Measurements from ENCODE around the gene SLC50A1. TPM values are rescaled to one million over a fixed set of nuclear protein-coding genes. Genes with fewer than 3 reads are reported as not detected.
"Not testable (repeated sequence)": the region's sequence is repeated elsewhere in the genome, so short reads cannot be mapped to it uniquely, and the experiment has no call there.

SLC50A1 gene
- total RNA-seq, 4 donors from 2014 or later = 5.7 to 33.9 (median 14.9) TPM

DNA sequence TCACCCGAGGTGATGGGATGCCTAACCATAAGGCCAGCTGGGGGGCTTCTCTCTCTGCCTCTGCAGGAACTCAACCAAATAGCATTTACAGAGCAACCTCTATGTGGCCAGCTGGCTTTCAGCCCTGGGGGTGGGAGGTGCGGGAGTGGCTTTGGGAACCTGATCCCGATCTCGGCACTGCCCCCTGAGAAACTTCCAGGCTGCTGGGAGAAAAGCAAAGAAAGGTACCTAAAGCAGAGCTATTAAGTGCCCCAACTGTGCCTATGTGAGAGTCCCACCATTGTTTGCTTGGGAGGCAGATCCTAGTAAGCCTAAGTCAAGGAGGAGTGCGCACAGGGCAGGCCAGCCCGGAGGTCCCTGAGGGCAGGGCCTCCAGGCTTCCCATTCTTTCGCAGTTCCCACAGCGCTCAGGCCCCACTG is 30.4 kb downstream of the SLC50A1 start:
- WGBS, 2 donors = 43 to 48% methylated on average over 7 to 8 of the region's 8 CpGs
- DNase-seq (ENCODE audit: low spot score in 2 of 2) = no peak
- peaks cover 0 to 27% (median 0%) of the 10 kb centered on the region in 3 donors for H3K36me3 ChIP-seq
- H3K4me3 ChIP-seq = no peak overlapping the region
- peak overlapping the region in 1 of 4 donors; percentile 71 for H3K27ac ChIP-seq
- H3K4me1 ChIP-seq = peaks cover 0 to 24% (median 14%) of the 10 kb centered on the region in 4 donors
- H3K27me3 ChIP-seq = no peaks in the 10 kb centered on the region
- TF ChIP-seq, protein P1, sequence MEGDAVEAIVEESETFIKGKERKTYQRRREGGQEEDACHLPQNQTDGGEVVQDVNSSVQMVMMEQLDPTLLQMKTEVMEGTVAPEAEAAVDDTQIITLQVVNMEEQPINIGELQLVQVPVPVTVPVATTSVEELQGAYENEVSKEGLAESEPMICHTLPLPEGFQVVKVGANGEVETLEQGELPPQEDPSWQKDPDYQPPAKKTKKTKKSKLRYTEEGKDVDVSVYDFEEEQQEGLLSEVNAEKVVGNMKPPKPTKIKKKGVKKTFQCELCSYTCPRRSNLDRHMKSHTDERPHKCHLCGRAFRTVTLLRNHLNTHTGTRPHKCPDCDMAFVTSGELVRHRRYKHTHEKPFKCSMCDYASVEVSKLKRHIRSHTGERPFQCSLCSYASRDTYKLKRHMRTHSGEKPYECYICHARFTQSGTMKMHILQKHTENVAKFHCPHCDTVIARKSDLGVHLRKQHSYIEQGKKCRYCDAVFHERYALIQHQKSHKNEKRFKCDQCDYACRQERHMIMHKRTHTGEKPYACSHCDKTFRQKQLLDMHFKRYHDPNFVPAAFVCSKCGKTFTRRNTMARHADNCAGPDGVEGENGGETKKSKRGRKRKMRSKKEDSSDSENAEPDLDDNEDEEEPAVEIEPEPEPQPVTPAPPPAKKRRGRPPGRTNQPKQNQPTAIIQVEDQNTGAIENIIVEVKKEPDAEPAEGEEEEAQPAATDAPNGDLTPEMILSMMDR (IDR thresholded peaks at IDR 0.05) = no peak
- TF ChIP-seq EP300 (IDR thresholded peaks at IDR 0.05) = no peak
- no peak for TF ChIP-seq POLR2A (IDR thresholded peaks at IDR 0.05)
- no peaks in the 10 kb centered on the region for H3K9me3 ChIP-seq

DNA sequence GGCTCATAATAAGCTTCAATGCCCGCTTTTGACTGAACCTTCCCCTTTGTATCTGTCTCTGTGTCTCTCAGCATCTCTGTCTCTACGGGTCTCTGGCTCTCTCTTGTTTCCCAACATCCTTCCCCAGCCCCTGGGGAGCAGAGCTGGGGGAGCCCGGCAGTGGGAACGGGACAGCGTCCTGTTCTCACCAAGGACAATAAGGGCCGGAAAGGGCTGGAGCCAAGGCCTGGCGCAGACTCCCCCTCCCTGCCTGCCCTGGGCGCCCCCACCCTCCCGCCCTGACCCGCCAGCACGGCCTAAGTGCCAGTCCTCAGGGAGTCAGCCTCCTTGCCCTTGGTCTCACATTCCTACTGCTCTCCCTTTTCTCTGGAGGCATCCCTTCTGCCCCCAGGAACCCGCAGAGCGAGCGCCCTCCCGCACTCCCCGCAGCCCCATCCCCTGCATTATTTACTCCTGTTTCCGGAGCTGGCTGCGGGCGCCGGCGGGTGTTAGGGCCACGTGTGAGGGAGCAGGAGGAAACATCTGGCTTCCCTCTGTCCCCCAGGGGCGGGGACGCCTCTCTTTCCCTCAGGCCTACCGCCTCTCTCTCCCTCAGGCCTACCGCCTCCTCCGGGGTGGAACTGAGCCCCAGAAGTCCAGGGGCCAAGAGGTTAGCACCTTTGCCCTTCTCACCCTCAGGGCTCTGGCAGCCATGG is 31.0 kb downstream of the SLC50A1 start:
- no peak for DNase-seq (ENCODE audit: low spot score in 2 of 2)
- peaks cover 0 to 24% (median 14%) of the 10 kb centered on the region in 4 donors for H3K4me1 ChIP-seq
- no peak overlapping the region for H3K4me3 ChIP-seq
- 10 to 12% methylated on average over 24 to 27 of the region's 27 CpGs for WGBS, 2 donors
- no peaks in the 10 kb centered on the region for H3K9me3 ChIP-seq
- H3K27ac ChIP-seq = peak overlapping the region in 2 of 4 donors; percentile 65 to 71
- no peaks in the 10 kb centered on the region for H3K27me3 ChIP-seq
- TF ChIP-seq POLR2A (IDR thresholded peaks at IDR 0.05) (no peak), EP300 (IDR thresholded peaks at IDR 0.05) (peak in 1 of 2 donors; percentile 25)
- peaks cover 0 to 27% (median 0%) of the 10 kb centered on the region in 3 donors for H3K36me3 ChIP-seq

DNA sequence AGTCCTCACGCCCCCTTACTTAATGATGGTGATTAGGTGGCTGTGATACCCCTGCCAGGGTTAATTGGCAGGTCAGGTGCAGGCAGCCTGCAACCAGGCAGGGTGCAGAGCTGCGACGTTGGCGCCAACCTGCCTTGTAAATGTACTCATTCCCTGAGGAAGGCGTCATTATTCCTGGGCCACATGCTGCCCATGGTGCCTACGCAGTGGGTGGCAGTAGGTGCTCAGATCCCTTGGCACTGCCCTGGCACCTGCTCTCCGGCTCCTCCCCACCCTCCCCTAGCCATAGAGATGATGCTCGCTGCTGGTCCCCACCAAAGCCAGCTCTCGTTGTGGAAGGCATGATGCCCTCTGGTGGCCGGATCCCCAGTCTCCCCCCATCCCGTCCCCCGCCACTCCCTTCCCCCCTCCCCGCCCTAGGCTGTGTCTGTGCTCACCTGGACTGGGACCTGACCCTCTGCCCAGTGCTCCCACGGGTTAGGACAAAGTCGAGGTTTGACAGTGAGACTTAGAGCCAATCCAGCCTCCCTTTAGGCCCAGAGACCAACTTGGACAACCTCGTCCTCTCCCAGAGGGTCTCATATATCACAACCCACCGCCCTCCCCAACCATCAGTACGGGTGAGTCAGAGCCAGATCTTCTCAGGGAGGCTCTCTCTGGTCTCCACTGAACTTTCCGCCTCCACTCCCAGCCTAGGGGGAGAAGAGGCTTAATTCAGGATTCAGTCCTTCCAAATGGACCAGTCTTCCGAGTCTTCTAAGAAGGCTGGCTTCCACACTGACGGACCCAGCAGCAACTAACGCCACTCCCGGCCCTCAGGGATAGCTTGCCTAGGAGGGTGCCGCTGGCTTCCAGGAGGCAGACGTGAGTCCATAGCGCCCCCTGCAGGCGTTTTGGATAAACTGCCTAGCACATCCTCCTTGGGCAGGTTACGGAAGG is 31.8 kb downstream of the SLC50A1 start:
- Histone ChIP-seq H3K4me1 (peaks cover 0 to 32% (median 20%) of the 10 kb centered on the region in 4 donors), H3K4me3 (no peak overlapping the region), H3K36me3 (peaks cover 0 to 27% (median 0%) of the 10 kb centered on the region in 3 donors), H3K9me3 (no peaks in the 10 kb centered on the region), H3K27ac (peak overlapping the region in 2 of 4 donors; percentile 65 to 71), H3K27me3 (no peaks in the 10 kb centered on the region)
- peak in 1 of 2 donors; percentile 32 for TF ChIP-seq EP300 (IDR thresholded peaks at IDR 0.05)
- no peak for TF ChIP-seq POLR2A (IDR thresholded peaks at IDR 0.05)
- TF ChIP-seq, protein P1 (IDR thresholded peaks at IDR 0.05) = peak; percentile 76 to 95 (median 94)
- DNase-seq (ENCODE audit: low spot score in 2 of 2) = peak; percentile 78 to 83
- 6% methylated on average over 17 to 23 of the region's 28 CpGs for WGBS, 2 donors

DNA sequence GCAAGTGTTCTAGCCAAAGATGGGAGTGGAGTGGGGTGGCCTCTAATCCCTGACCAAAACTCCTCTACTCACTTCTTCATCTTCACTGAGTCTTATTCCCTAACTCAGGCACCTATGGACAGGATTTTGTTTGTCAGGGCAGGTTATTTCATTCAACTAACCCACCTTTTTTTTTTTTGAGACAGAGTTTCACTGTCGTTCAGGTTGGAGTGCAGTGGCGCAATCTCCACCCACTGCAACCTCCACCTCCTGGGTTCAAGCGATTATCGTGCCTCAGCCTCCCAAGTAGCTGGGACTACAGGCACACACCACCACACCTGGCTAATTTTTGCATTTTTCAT is 32.4 kb downstream of the SLC50A1 start:
- 42 to 50% methylated on average over 4 of the region's 4 CpGs for WGBS, 2 donors
- not testable (repeated sequence) for H3K9me3 ChIP-seq; H3K27me3 ChIP-seq; H3K4me3 ChIP-seq; DNase-seq (ENCODE audit: low spot score in 2 of 2)
- Histone ChIP-seq H3K27ac (peak overlapping the region in 2 of 4 donors; percentile 65 to 71), H3K4me1 (peaks cover 0 to 34% (median 21%) of the 10 kb centered on the region in 4 donors), H3K36me3 (peaks cover 0 to 27% (median 0%) of the 10 kb centered on the region in 3 donors)

DNA sequence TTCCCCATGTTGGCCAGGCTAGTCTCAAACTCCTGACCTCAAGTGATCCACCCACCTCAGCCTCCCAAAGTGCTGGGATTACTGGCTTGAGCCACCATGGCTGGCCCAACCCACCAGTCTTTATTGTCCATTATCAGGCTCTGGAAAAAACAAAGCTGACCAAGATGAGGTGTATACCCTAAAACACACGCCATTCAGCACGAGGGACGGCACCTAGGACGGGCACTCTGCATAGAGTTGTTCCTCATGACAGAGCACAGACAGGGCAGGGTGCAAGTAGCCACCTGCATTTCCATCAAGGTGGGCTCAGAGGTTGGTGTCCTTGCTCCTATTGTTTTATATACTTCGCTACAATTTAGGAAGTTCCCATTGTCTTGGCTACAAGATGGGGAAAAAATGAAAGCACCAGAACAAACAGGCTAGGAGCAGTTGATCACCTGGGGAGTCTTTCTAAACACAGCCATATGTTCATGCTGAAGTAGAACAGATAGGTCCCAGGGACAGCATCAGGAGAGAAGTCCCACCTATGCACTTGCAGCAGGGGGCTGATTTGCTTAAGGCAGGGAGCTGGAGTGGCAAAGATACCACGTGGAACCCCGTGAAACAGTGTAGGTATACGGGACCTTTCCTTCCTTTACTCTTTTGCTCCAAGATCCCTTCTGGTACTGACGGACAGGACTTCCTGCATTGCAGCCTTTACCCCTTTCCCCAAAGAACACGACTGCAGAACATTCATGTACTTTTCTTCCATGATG is 33.0 kb downstream of the SLC50A1 start:
- Histone ChIP-seq H3K27ac (no peak overlapping the region), H3K36me3 (peaks cover 0 to 27% (median 0%) of the 10 kb centered on the region in 3 donors), H3K27me3 (no peaks in the 10 kb centered on the region), H3K4me1 (peaks cover 0 to 39% (median 25%) of the 10 kb centered on the region in 4 donors), H3K9me3 (no peaks in the 10 kb centered on the region), H3K4me3 (no peak overlapping the region)
- WGBS, 2 donors = 81% methylated on average over 10 of the region's 10 CpGs
- DNase-seq (ENCODE audit: low spot score in 2 of 2) = no peak
- TF ChIP-seq POLR2A (IDR thresholded peaks at IDR 0.05) (no peak), EP300 (IDR thresholded peaks at IDR 0.05) (no peak)
- TF ChIP-seq, protein P1 (IDR thresholded peaks at IDR 0.05) = no peak

Data from tibial nerve (tissue), 4 donors.